Body of pancreas (tissue), 4 donors: ENCODE data around the gene ACKR2. TPM values are rescaled to one million over a fixed set of nuclear protein-coding genes. Genes with fewer than 3 reads are reported as not detected.

Experiments used
- ATAC-seq: fragments of 150-250 bp; one replicate; pipeline ENCODE4 v1.9.1; 2016
- DNase-seq, 4 donors: peaks; one replicate each; pipeline ENCODE4 v3.0.0-alpha.2; 2019
- H3K27ac ChIP-seq, 4 donors: fragments of 200-600 bp; sonication (generic); 1 replicate in 3 of 4; 2 replicates in 1 of 4; pipeline versions ENCODE4 v1.5.1 to v1.6.1; 2016 to 2019; ENCODE audit warnings: mild to moderate bottlenecking in 1 of 4, mixed read lengths in 1 of 4, moderate library complexity in 1 of 4
- H3K27me3 ChIP-seq, 2 donors: fragments of 200-600 bp; sonication (generic); one replicate each; pipeline ENCODE4 v1.6.0; 2016; ENCODE audit warnings: mild to moderate bottlenecking in 1 of 2
- H3K36me3 ChIP-seq, 2 donors: fragments of 200-600 bp; sonication (generic); replicated peaks in 1 of 2; 2 replicates each; pipeline ENCODE4 v1.5.1; 2016; ENCODE audit warnings: low read depth in 2 of 2; ENCODE audit not compliant: insufficient read depth in 1 of 2
- H3K4me1 ChIP-seq: fragments of 200-600 bp; sonication (generic); one replicate; pipeline ENCODE4 v1.6.0; 2016
- H3K4me3 ChIP-seq, 2 donors: fragments of 200-600 bp; sonication (generic); 1 replicate in 1 of 2; 2 replicates in 1 of 2; pipeline ENCODE4 v1.5.1; 2016 to 2019
- H3K9me3 ChIP-seq, 3 donors: fragments of 200-600 bp; sonication (generic); 1 replicate in 2 of 3; 2 replicates in 1 of 3; pipeline ENCODE4 v1.5.1; 2016
- POLR2A ChIP-seq, 3 donors: fragments of 450-650 bp; IDR thresholded peaks; one replicate each; pipeline ENCODE4 v1.6.1; 2016; ENCODE audit warnings: antibody characterized with exemption in 3 of 3, mild to moderate bottlenecking in 2 of 3
- WGBS, 2 donors: methylation state at CpG; one replicate each; pipeline ENCODE4 v1.1.5; 2017; 5-methylcytosine and 5-hydroxymethylcytosine counted together
- intact Hi-C: fragments of 100-400 bp; cut with DNase I; formaldehyde crosslinking; loops from one replicate; pipeline ENCODE4 v1.15.1; 2023
- total RNA-seq, 2 donors: library from RNA; depleted of rRNA; stranded (reverse); fragments of >200 nt; gene quantifications; one replicate each; pipeline ENCODE4 v1.1.0, GENCODE V29; 2016
- TF ChIP-seq, protein P1 (sequence below), 7 experiments: fragments of 450-650 bp in 4 of 7; fragments of 200-600 bp in 3 of 7; sonication (generic) in 3 of 7; IDR thresholded peaks; one replicate each; pipeline ENCODE4 v1.5.1; 2016 to 2019; ENCODE audit warnings: antibody characterized with exemption in 7 of 7

The ACKR2 gene
- total RNA-seq, 2 donors from 2014 or later = 3.3 to 3.4 TPM

DNA sequence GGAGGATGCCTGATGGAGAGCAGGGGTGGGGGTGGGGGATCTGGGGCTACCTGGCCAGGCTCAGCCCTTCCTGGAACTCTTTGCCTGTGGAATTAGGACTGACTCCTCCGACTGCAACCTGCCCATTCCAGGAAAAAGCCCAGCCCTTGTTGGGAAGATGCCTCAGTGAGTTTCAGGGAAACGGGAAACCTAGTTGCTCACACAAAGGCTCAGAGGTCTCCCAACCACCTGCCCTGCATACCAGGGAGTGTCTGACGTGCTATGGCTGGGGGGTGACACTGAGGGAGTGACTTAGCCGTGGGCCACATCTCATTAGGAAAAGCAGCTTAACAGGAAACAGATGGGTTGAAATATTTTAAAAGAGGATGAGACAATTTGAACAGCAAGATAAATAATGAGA lies 38.5 kb downstream of the ACKR2 start:
- Histone ChIP-seq H3K27me3 (no peaks in the 10 kb centered on the region), H3K27ac (no peak overlapping the region), H3K9me3 (no peaks in the 10 kb centered on the region), H3K4me1 (no peaks in the 10 kb centered on the region), H3K36me3 (no peaks in the 10 kb centered on the region), H3K4me3 (no peak overlapping the region)
- 65 to 71% methylated on average over 4 of the region's 4 CpGs for WGBS, 2 donors
- ATAC-seq = no peak
- intact Hi-C loops = no loop called here
- TF ChIP-seq, protein P1, sequence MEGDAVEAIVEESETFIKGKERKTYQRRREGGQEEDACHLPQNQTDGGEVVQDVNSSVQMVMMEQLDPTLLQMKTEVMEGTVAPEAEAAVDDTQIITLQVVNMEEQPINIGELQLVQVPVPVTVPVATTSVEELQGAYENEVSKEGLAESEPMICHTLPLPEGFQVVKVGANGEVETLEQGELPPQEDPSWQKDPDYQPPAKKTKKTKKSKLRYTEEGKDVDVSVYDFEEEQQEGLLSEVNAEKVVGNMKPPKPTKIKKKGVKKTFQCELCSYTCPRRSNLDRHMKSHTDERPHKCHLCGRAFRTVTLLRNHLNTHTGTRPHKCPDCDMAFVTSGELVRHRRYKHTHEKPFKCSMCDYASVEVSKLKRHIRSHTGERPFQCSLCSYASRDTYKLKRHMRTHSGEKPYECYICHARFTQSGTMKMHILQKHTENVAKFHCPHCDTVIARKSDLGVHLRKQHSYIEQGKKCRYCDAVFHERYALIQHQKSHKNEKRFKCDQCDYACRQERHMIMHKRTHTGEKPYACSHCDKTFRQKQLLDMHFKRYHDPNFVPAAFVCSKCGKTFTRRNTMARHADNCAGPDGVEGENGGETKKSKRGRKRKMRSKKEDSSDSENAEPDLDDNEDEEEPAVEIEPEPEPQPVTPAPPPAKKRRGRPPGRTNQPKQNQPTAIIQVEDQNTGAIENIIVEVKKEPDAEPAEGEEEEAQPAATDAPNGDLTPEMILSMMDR (IDR thresholded peaks at IDR 0.05) = no peak
- no peak for TF ChIP-seq POLR2A (IDR thresholded peaks at IDR 0.05)
- DNase-seq = no peak

DNA sequence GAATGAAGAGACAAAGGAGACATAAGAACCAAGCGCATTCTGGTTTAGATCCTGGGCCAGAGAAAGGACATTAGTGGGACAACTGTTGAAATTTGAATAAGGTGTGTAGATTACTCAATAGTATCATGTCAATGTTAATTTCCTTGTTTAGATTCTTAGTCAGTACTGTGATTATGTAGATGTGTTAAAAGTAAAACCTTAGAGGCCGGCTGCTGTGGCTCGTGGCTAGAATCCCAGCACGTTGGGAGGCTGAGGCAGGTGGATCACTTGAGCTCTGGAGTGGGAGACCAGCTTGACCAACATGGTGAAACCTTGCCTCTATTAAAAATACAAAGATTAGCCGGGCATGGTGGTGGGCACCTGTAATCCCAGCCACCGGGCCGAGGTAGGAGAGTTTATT lies 39.8 kb downstream of the ACKR2 start:
- ATAC-seq (no peak), DNase-seq (no peak)
- Histone ChIP-seq H3K9me3 (no peaks in the 10 kb centered on the region), H3K27ac (no peak overlapping the region), H3K4me1 (peaks cover 9% of the 10 kb centered on the region), H3K27me3 (no peaks in the 10 kb centered on the region), H3K36me3 (no peaks in the 10 kb centered on the region), H3K4me3 (no peak overlapping the region)
- WGBS, 2 donors = 93 to 97% methylated on average over 7 of the region's 7 CpGs
- intact Hi-C loops = no loop called here
- TF ChIP-seq POLR2A (IDR thresholded peaks at IDR 0.05) = no peak
- TF ChIP-seq, protein P1 (IDR thresholded peaks at IDR 0.05) = no peak

DNA sequence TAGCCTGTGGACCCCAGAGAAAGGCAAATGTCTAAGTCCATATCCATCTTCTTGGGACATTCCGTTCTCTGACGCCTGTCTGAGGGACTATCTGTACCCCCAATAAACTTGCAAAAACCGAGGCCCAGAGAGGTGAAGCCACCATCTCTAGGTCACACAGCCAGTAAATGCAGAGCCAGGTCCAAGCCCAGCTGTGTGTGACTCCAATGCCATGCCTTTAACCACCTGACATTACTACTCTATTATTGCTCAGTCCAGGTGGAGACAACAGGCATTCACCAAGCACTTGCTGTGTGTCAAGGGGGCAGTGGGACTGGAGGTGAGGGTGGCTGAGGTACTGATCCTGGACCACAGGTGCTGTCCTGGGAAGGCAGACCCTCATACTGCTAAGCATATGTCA lies 41.0 kb downstream of the ACKR2 start:
- Histone ChIP-seq H3K27me3 (no peaks in the 10 kb centered on the region), H3K4me3 (no peak overlapping the region), H3K9me3 (no peaks in the 10 kb centered on the region), H3K36me3 (no peaks in the 10 kb centered on the region), H3K27ac (no peak overlapping the region), H3K4me1 (peaks cover 9% of the 10 kb centered on the region)
- no peak for TF ChIP-seq POLR2A (IDR thresholded peaks at IDR 0.05)
- TF ChIP-seq, protein P1 (IDR thresholded peaks at IDR 0.05) = no peak
- ATAC-seq = no peak
- intact Hi-C loops = no loop called here
- DNase-seq = no peak
- WGBS, 2 donors = 79 to 85% methylated on average over 3 of the region's 3 CpGs

DNA sequence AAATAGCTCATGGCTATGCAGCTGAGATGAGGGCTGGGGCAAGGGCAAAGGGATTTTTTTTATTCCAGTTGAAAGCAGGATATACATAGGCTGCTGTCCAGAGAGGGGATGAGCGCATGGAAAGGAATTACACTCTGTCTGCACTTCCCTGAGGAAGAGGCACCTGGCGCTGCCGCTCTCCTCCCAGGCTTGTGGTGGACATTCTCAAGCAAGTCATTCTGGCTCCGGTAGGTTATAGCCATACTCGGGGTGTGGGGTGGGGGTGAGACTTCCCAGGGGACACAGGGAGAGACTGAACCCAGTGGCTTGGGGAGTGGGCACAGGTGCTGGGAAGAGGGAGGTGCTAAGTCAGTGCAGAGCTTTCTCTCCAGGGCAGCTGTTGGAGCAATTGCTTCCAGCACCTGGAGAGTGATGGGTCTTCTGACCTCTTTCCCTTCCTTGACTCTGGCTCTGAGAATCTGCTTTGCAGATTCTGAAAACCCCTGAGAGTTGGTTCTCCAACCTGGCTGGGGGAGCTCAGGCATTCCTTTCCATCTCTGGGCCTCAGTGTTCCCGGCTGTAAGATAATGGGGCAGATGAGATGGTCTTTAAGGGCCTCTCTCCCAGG lies 42.1 kb downstream of the ACKR2 start:
- H3K9me3 ChIP-seq = no peaks in the 10 kb centered on the region
- no peak for TF ChIP-seq POLR2A (IDR thresholded peaks at IDR 0.05)
- TF ChIP-seq, protein P1 (IDR thresholded peaks at IDR 0.05) = no peak
- peaks cover 9% of the 10 kb centered on the region for H3K4me1 ChIP-seq
- no peaks in the 10 kb centered on the region for H3K27me3 ChIP-seq
- H3K27ac ChIP-seq = no peak overlapping the region
- ATAC-seq (no peak), DNase-seq (no peak)
- no peaks in the 10 kb centered on the region for H3K36me3 ChIP-seq
- WGBS, 2 donors = 80 to 88% methylated on average over 6 of the region's 6 CpGs
- intact Hi-C loops = no loop called here
- no peak overlapping the region for H3K4me3 ChIP-seq

DNA sequence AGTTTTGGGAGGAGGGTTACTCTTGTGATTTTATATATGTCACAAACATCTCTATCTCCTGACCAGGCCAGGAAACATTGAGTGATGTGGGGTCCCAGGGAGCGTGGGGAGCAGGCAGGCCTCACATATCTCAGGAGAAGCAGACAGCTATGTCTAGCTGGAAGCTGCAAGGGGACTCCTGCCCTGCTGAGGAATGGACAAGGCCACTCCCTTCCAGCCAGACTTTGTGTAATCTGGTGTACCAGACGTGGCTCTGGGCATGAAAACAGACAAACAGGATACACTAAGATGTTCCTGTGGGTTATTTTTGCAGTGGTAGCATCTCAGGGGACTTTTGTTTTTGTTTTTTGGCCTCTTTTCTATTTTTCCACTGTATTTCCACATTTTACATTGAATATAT lies 43.2 kb downstream of the ACKR2 start:
- H3K27me3 ChIP-seq = no peaks in the 10 kb centered on the region
- no peak overlapping the region for H3K4me3 ChIP-seq
- H3K27ac ChIP-seq = no peak overlapping the region
- peak in 1 of 4 donors; percentile 17 for DNase-seq
- intact Hi-C loops = no loop called here
- 57 to 74% methylated on average over 2 of the region's 2 CpGs for WGBS, 2 donors
- ATAC-seq = no peak
- H3K36me3 ChIP-seq = no peaks in the 10 kb centered on the region
- H3K4me1 ChIP-seq = peaks cover 9% of the 10 kb centered on the region
- TF ChIP-seq, protein P1 (IDR thresholded peaks at IDR 0.05) = no peak
- no peaks in the 10 kb centered on the region for H3K9me3 ChIP-seq
